Measurements from ENCODE around the gene TIMP4. TPM values are rescaled to one million over a fixed set of nuclear protein-coding genes. Genes with fewer than 3 reads are reported as not detected.

The TIMP4 gene
- total RNA-seq, 1 experiment from 2014 or later = 8.4 TPM

DNA sequence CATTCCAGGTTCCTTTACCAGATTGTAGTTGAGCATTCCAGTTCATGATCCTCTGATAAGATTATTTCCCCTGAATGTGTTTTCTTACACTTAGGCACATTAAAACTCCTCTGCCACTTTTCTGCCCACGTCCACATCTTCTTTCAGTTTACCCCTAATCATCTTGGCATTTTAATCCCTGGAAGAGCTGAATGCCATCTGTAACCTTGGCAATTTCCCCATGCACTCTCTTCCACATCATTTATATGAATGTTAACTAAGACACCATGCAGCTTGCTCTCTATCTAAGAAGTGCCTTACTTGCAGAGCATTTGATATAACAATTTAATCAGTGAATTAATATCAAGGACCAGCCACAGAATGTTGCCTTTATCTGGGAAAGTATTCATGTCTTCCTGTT is 25.8 kb downstream of the TIMP4 start:
- no peak overlapping the region for H3T11ph ChIP-seq (ENCODE audit: low read length)
- TF ChIP-seq, protein P1, sequence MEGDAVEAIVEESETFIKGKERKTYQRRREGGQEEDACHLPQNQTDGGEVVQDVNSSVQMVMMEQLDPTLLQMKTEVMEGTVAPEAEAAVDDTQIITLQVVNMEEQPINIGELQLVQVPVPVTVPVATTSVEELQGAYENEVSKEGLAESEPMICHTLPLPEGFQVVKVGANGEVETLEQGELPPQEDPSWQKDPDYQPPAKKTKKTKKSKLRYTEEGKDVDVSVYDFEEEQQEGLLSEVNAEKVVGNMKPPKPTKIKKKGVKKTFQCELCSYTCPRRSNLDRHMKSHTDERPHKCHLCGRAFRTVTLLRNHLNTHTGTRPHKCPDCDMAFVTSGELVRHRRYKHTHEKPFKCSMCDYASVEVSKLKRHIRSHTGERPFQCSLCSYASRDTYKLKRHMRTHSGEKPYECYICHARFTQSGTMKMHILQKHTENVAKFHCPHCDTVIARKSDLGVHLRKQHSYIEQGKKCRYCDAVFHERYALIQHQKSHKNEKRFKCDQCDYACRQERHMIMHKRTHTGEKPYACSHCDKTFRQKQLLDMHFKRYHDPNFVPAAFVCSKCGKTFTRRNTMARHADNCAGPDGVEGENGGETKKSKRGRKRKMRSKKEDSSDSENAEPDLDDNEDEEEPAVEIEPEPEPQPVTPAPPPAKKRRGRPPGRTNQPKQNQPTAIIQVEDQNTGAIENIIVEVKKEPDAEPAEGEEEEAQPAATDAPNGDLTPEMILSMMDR (conservative IDR thresholded peaks at IDR 0.05) = no peak
- no peaks in the 10 kb centered on the region for H3K27me3 ChIP-seq (ENCODE audit: insufficient read depth, low read length)
- no peak overlapping the region for H3K56ac ChIP-seq (ENCODE audit: insufficient read length, low read depth, low read length)
- H3K4ac ChIP-seq (ENCODE audit: low read depth, low read length) = no peak overlapping the region
- no peaks in the 10 kb centered on the region for H3K9me3 ChIP-seq (ENCODE audit: control insufficient read depth, low read depth, low read length)
- no peak overlapping the region for H3K18ac ChIP-seq (ENCODE audit: insufficient read length, low read depth, low read length)
- Mint-ChIP-seq H3K4me1 (no peaks in the 10 kb centered on the region), H3K9me3 (no peaks in the 10 kb centered on the region), H3K27ac (no peak overlapping the region), H3K27me3 (ENCODE audit: low read depth) (no peaks in the 10 kb centered on the region; the same call in 1 of the 2 replicates), H3K36me3 (ENCODE audit: insufficient read depth in 1 of 3, low read depth in 3 of 3) (no peaks in the 10 kb centered on the region), H3K4me3 (no peak overlapping the region)
- no peak overlapping the region for H4K5ac ChIP-seq (ENCODE audit: insufficient read length, low read depth, low read length)
- H2BK15ac ChIP-seq (ENCODE audit: low read depth, low read length) = no peak overlapping the region
- no peaks in the 10 kb centered on the region for H3K79me2 ChIP-seq (ENCODE audit: insufficient read depth, low read length)
- H3K27ac ChIP-seq (ENCODE audit: insufficient read length, low read depth, low read length) = no peak overlapping the region
- H2BK5ac ChIP-seq (ENCODE audit: insufficient read length, low read length) = no peak overlapping the region
- H3K23ac ChIP-seq (ENCODE audit: insufficient read length, low read depth, low read length) = no peak overlapping the region
- DNase-seq = no peak
- no peak overlapping the region for H3K9ac ChIP-seq (ENCODE audit: extremely low read depth, insufficient read length, low read length)
- no peak overlapping the region for H2AFZ ChIP-seq (ENCODE audit: low read length)
- H2BK20ac ChIP-seq (ENCODE audit: low read depth, low read length, poor library complexity, severe bottlenecking) = no peak overlapping the region
- no peak overlapping the region for H3K14ac ChIP-seq (ENCODE audit: insufficient read depth, low read length)
- no peak overlapping the region for H2BK120ac ChIP-seq (ENCODE audit: low read depth, low read length, poor library complexity, severe bottlenecking)
- no peaks in the 10 kb centered on the region for H3K79me1 ChIP-seq (ENCODE audit: insufficient read depth, low read depth, low read length, poor library complexity, severe bottlenecking)
- no peak overlapping the region for H2AK5ac ChIP-seq (ENCODE audit: insufficient read length, low read length)
- H4K20me1 ChIP-seq (ENCODE audit: control insufficient read depth, insufficient read depth, insufficient read length) = no peaks in the 10 kb centered on the region
- no peaks in the 10 kb centered on the region for H3K23me2 ChIP-seq (ENCODE audit: insufficient read length, low read depth, low read length, poor library complexity, severe bottlenecking)
- H3K4me2 ChIP-seq (ENCODE audit: insufficient read depth, insufficient read length, low read length) = no peak overlapping the region
- H4K8ac ChIP-seq (replicated peaks; ENCODE audit: insufficient read length, low read depth, low read length) = no peak overlapping the region
- no peaks in the 10 kb centered on the region for H3K4me1 ChIP-seq (ENCODE audit: insufficient read depth, low read length)
- no CpG with 5 or more reads among the region's 1 CpG for WGBS (ENCODE audit: extremely low coverage, insufficient read length, low lambda C conversion rate)
- H4K91ac ChIP-seq (ENCODE audit: insufficient read length, low read depth, low read length) = no peak overlapping the region
- no peak overlapping the region for H2BK12ac ChIP-seq (ENCODE audit: insufficient read length, low read depth, low read length)
